ENCODE results near the gene OR3A1.

- TF ChIP-seq CTCF (IDR thresholded peaks at IDR 0.05; ENCODE audit: borderline replicate concordance, extremely low read depth, low read length, poor library complexity, severe bottlenecking) (no peak), EZH2 (IDR thresholded peaks at IDR 0.05; ENCODE audit: borderline replicate concordance, low read depth, low read length, severe bottlenecking) (no peak)
These were observed 37.6 kb downstream of the OR3A1 start for GRCh38 chr17:3260600-3260999.
